IMR-90 (cell line): ENCODE data around the gene CPT1A. TPM values are rescaled to one million over a fixed set of nuclear protein-coding genes. Genes with fewer than 3 reads are reported as not detected.

Experiments used
- ATAC-seq: fragments of 200-7000 bp; cut with Tn5 transposase; 2 replicates; pipeline ENCODE4 v1.9.1; 2020; ENCODE audit warnings: low read depth, mild to moderate bottlenecking, moderate library complexity
- BruUV-seq: library from RNA; stranded (reverse); fragments of 400-500 nt; replicated peaks from 2 replicates; lab custom pipeline; 2021; lab: Mats Ljungman, UMichigan
- CTCF ChIA-PET: fragments of 300-600 bp; formaldehyde crosslinking; extraction: SDS; loops from one replicate; lab custom pipeline; 2021; ENCODE audit warnings: antibody characterized with exemption; lab: Yijun Ruan, JAX
- POLR2A ChIA-PET: fragments of 300-600 bp; sonication (Branson Sonifier 250); formaldehyde crosslinking; loops from one replicate; lab custom pipeline; 2022; ENCODE audit warnings: antibody characterized with exemption; ENCODE audit not compliant: unreplicated experiment; lab: Charles Lee
- DNase-seq: peaks from one replicate; pipeline ENCODE4 v3.0.0; 2013
- H2AFZ ChIP-seq: replicated peaks from 2 replicates; pipeline ENCODE3; 2013; ENCODE audit warnings: low read length, mild to moderate bottlenecking; ENCODE audit not compliant: poor library complexity
- H2AK5ac ChIP-seq: 2 replicates; pipeline ENCODE4 v1.6.1; 2013; ENCODE audit warnings: low read depth, low read length, inconsistent platforms
- H2AK9ac ChIP-seq: replicated peaks from 2 replicates; pipeline ENCODE3; 2013; ENCODE audit warnings: mild to moderate bottlenecking, low read depth, low read length, moderate library complexity; ENCODE audit not compliant: poor library complexity
- H2BK120ac ChIP-seq: 2 replicates; pipeline ENCODE4 v1.6.1; 2013; ENCODE audit warnings: low read depth, low read length, inconsistent platforms
- H2BK15ac ChIP-seq: 3 replicates; pipeline ENCODE4 v1.6.1; 2013; ENCODE audit warnings: low read depth, low read length, inconsistent platforms
- H2BK20ac ChIP-seq: 2 replicates; pipeline ENCODE4 v1.6.1; 2013; ENCODE audit warnings: low read depth, mild to moderate bottlenecking, inconsistent platforms, low read length, moderate library complexity
- H2BK5ac ChIP-seq: 2 replicates; pipeline ENCODE4 v1.6.1; 2013; ENCODE audit warnings: mild to moderate bottlenecking, low read depth, low read length, inconsistent platforms; ENCODE audit not compliant: poor library complexity, severe bottlenecking
- H3K14ac ChIP-seq: replicated peaks from 2 replicates; pipeline ENCODE4 v1.6.1; 2013; ENCODE audit warnings: low read depth, low read length, inconsistent platforms
- H3K18ac ChIP-seq: 2 replicates; pipeline ENCODE4 v1.6.1; 2013; ENCODE audit warnings: low read depth, low read length, control low read depth
- H3K23ac ChIP-seq: 2 replicates; pipeline ENCODE4 v1.6.1; 2013; ENCODE audit warnings: low read depth, low read length, inconsistent platforms
- H3K27ac ChIP-seq: 2 replicates; pipeline ENCODE4 v1.5.1; 2013; ENCODE audit warnings: mild to moderate bottlenecking, control low read depth, low read length; ENCODE audit not compliant: insufficient read depth
- H3K27me3 ChIP-seq: 2 replicates; pipeline ENCODE4 v1.6.1; 2013; ENCODE audit warnings: low read length; ENCODE audit not compliant: control insufficient read depth, insufficient read depth
- H3K36me3 ChIP-seq: 2 replicates; pipeline ENCODE4 v1.6.1; 2013; ENCODE audit warnings: low read length, mixed read lengths; ENCODE audit not compliant: control insufficient read depth, insufficient read depth
- H3K4ac ChIP-seq: 2 replicates; pipeline ENCODE4 v1.6.1; 2013; ENCODE audit warnings: low read depth, low read length, inconsistent platforms
- H3K4me1 ChIP-seq: 2 replicates; pipeline ENCODE4 v1.6.1; 2013; ENCODE audit warnings: low read length, mixed read lengths; ENCODE audit not compliant: control insufficient read depth, insufficient read depth
- H3K4me2 ChIP-seq: 2 replicates; pipeline ENCODE4 v1.6.1; 2013; ENCODE audit warnings: low read depth, mild to moderate bottlenecking, control low read depth, low read length, moderate library complexity
- H3K4me3 ChIP-seq: 2 replicates; pipeline ENCODE4 v1.5.1; 2013; ENCODE audit warnings: low read depth, mild to moderate bottlenecking, control low read depth, low read length, moderate library complexity; ENCODE audit not compliant: insufficient read depth
- H3K56ac ChIP-seq: 2 replicates; pipeline ENCODE4 v1.6.1; 2013; ENCODE audit warnings: low read length, inconsistent platforms; ENCODE audit not compliant: insufficient read depth; ENCODE audit errors: extremely low read depth
- H3K79me1 ChIP-seq, 2 experiments: 2 replicates each; pipeline ENCODE4 v1.6.1; 2013; ENCODE audit warnings: low read length in 2 of 2, inconsistent platforms in 1 of 2, low read depth in 1 of 2
- H3K9ac ChIP-seq: 2 replicates; pipeline ENCODE4 v1.6.1; 2013; ENCODE audit warnings: low read depth, low read length, control low read depth
- H3K9me1 ChIP-seq: 2 replicates; pipeline ENCODE4 v1.6.1; 2013; ENCODE audit warnings: low read length, inconsistent platforms; ENCODE audit not compliant: insufficient read depth
- H3K9me3 ChIP-seq: 2 replicates; pipeline ENCODE4 v1.6.1; 2013; ENCODE audit warnings: low read length; ENCODE audit not compliant: control insufficient read depth, insufficient read depth
- H4K20me1 ChIP-seq: 2 replicates; pipeline ENCODE4 v1.6.1; 2013; ENCODE audit warnings: low read length, inconsistent platforms; ENCODE audit not compliant: insufficient read depth
- H4K5ac ChIP-seq: 2 replicates; pipeline ENCODE4 v1.6.1; 2013; ENCODE audit warnings: mild to moderate bottlenecking, low read depth, low read length, control low read depth
- H4K8ac ChIP-seq, 2 experiments: 2 replicates each; pipeline ENCODE4 v1.6.1; 2013; ENCODE audit warnings: low read depth in 2 of 2, low read length in 2 of 2, control low read depth in 1 of 2, inconsistent platforms in 1 of 2
- H4K91ac ChIP-seq: 2 replicates; pipeline ENCODE4 v1.6.1; 2013; ENCODE audit warnings: low read depth, low read length, inconsistent platforms; ENCODE audit not compliant: insufficient read depth
- BHLHE40 ChIP-seq: fragments of 150-350 bp; IDR thresholded peaks from 2 replicates; pipeline ENCODE4 v1.6.1; 2016; ENCODE audit warnings: mild to moderate bottlenecking, low read depth, low read length
- CHD1 ChIP-seq: IDR thresholded peaks from 2 replicates; pipeline ENCODE4 v1.6.1; 2012; ENCODE audit warnings: low read depth, low read length, improper control_type of control experiment
- SMC3 ChIP-seq: fragments of 150-350 bp; IDR thresholded peaks from 2 replicates; pipeline ENCODE4 v1.6.1; 2016; ENCODE audit warnings: low read depth, mild to moderate bottlenecking, antibody characterized with exemption, low read length, moderate library complexity
- WGBS, 2 experiments: methylation state at CpG; one replicate each; pipeline versions ENCODE4 v1.1.5 to v1.1.7; 2013; ENCODE audit warnings: missing lambda C conversion rate in 2 of 2; ENCODE audit not compliant: insufficient read length in 1 of 2; ENCODE audit errors: extremely low coverage in 2 of 2; 5-methylcytosine and 5-hydroxymethylcytosine counted together
- dilution Hi-C: fragments of 300-500 bp; cut with HindIII; formaldehyde crosslinking; loops from one replicate; pipeline ENCODE4 v1.14.3; 2018; ENCODE audit warnings: low sequenced_read_pairs; ENCODE audit not compliant: unreplicated experiment
- in situ Hi-C: fragments of 300-500 bp; cut with MboI; formaldehyde crosslinking; loops from 3 replicates; pipeline ENCODE4 v1.14.3; 2019; ENCODE audit warnings: low sequenced_read_pairs, inconsistent platforms, mixed read lengths
- intact Hi-C: fragments of 100-400 bp; cut with micrococcal nuclease; formaldehyde crosslinking; loops from 2 replicates; pipeline ENCODE4 v1.10.0; 2022
- polyA plus RNA-seq, 3 experiments: library from polyadenylated mRNA; depleted of rRNA; stranded (reverse); fragments of >200 nt; gene quantifications; 2 replicates each; pipeline ENCODE4 v1.2.3, GENCODE V29; 2012; ENCODE audit warnings: low replicate concordance in 1 of 3
- total RNA-seq: library from RNA; depleted of rRNA; stranded (reverse); fragments of >200 nt; gene quantifications from 2 replicates; pipeline ENCODE4 v1.2.3, GENCODE V29; 2012

The CPT1A gene
- total and polyA plus RNA-seq, 2 of the 4 experiments (the other 2 are of a cell fraction), result 15.4 to 21.3 TPM

DNA sequence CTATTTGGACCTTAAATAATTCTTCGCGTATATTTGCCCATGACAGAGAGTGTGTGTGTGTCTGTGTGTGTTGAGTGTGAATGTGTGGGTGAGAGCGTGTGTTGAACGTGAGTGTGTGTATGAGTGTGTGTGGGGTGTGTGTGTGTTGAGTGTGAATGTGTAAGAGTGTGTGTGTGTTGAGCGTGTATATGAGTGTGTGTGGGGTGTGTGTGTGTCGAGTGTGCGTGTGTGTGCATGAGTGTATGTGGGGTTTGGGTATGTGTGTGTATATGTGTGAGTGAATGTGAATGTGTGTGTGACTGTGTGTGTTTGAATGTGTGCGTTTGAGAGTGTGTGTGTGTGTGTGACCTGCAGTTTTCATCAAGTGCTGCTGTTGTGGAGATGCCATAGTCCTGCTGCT lies 130.6 kb downstream of the CPT1A start:
- POLR2A ChIA-PET, result interaction anchor here (0.6 kb wide), 1 partner anchor 34 kb away, joined by 7 read pairs; no protein-coding TSS in a partner anchor
- Histone ChIP-seq H2AK5ac (no peak overlapping the region), H2AK9ac (no peak overlapping the region), H4K5ac (no peak overlapping the region), H3K9me1 (no peaks in the 10 kb centered on the region; the same call in 1 of the 2 replicates), H2AFZ (no peak overlapping the region), H3K9me3 (no peaks in the 10 kb centered on the region; the same call in 1 of the 2 replicates), H3K23ac (no peak overlapping the region), H3K27me3 (peaks cover 65% of the 10 kb centered on the region), H2BK20ac (no peak overlapping the region), H3K9ac (no peak overlapping the region), H3K36me3 (no peaks in the 10 kb centered on the region), H3K4ac (no peak overlapping the region), H2BK5ac (peak overlapping the region; percentile 83), H3K4me1 (no peaks in the 10 kb centered on the region), H3K4me3 (no peak overlapping the region), H3K27ac (no peak overlapping the region), H4K91ac (no peak overlapping the region), H3K14ac (no peak overlapping the region), H2BK120ac (no peak overlapping the region), H4K8ac (no peak overlapping the region), H2BK15ac (no peak overlapping the region), H4K20me1 (no peaks in the 10 kb centered on the region; the same call in 1 of the 2 replicates), H3K56ac (no peak overlapping the region), H3K79me1 (no peaks in the 10 kb centered on the region), H3K18ac (no peak overlapping the region), H3K4me2 (no peak overlapping the region)
- intact Hi-C loops (no loop called here), dilution Hi-C loops (no loop called here), in situ Hi-C loops (no loop called here)
- TF ChIP-seq CHD1, result no peak
- TF ChIP-seq SMC3, result no peak
- TF ChIP-seq BHLHE40, result no peak
- BruUV-seq, result no TSS peak
- 93 to 100% methylated on average over 4 to 5 of the region's 8 CpGs for WGBS, 2 experiments
- CTCF ChIA-PET, result interaction anchor here (0.6 kb wide), 1 partner anchor 12 kb away, joined by 5 read pairs; no protein-coding TSS in a partner anchor
- DNase-seq (no peak), ATAC-seq (no peak)
